ENCODE measurements around the gene ACOX1.

DNA sequence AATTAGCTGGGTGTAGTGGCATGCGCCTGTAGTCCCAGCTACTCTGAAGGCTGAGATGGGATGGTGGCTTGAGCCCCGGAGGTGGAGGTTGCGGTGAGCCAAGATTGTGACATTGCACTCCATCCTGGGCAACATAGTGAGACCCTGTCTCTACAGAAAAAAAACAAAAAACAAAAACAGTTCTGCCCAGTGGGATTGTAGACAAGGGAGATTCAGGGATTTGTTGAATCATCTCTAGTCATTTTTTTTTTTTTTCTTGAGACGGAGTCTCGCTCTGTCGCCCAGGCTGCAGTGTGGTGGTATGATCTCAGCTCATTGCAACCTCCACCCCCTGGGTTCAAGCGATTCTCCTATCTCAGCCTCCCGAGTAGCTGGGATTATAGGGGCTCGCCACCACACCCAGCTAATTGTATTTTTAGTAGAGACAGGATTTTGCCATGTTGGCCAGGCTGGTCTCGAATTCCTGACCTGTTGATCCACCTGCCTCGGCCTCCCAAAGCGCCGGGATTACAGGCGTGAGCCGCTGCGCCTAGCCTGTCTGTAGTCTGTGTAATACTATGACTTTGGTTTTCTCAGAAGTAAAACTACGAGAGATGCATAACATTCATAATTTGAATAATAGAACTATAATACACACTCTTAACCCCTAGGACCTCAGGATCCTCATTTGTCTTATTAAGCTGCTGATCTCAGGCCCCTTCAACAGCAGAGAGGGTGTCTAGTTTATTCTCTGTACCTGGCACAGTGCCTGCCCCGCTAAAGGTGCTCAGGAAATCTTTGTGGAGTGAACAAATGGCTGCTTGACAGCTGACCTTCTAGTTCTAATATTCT lies 1.4 kb upstream of the ACOX1 start:
- TF ChIP-seq, protein P1, sequence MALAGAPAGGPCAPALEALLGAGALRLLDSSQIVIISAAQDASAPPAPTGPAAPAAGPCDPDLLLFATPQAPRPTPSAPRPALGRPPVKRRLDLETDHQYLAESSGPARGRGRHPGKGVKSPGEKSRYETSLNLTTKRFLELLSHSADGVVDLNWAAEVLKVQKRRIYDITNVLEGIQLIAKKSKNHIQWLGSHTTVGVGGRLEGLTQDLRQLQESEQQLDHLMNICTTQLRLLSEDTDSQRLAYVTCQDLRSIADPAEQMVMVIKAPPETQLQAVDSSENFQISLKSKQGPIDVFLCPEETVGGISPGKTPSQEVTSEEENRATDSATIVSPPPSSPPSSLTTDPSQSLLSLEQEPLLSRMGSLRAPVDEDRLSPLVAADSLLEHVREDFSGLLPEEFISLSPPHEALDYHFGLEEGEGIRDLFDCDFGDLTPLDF (CRISPR knock-in tag; IDR thresholded peaks at IDR 0.05) = no peak
- TF ChIP-seq, protein P2, sequence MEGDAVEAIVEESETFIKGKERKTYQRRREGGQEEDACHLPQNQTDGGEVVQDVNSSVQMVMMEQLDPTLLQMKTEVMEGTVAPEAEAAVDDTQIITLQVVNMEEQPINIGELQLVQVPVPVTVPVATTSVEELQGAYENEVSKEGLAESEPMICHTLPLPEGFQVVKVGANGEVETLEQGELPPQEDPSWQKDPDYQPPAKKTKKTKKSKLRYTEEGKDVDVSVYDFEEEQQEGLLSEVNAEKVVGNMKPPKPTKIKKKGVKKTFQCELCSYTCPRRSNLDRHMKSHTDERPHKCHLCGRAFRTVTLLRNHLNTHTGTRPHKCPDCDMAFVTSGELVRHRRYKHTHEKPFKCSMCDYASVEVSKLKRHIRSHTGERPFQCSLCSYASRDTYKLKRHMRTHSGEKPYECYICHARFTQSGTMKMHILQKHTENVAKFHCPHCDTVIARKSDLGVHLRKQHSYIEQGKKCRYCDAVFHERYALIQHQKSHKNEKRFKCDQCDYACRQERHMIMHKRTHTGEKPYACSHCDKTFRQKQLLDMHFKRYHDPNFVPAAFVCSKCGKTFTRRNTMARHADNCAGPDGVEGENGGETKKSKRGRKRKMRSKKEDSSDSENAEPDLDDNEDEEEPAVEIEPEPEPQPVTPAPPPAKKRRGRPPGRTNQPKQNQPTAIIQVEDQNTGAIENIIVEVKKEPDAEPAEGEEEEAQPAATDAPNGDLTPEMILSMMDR (IDR thresholded peaks at IDR 0.05) = no peak

All from WTC11 (cell line).